Endothelial cell of umbilical vein (primary cell): ENCODE results near the gene CUTA. TPM values are rescaled to one million over a fixed set of nuclear protein-coding genes. Genes with fewer than 3 reads are reported as not detected.

Source experiments
- BruUV-seq: library from RNA; stranded (reverse); fragments of 400-500 nt; replicated peaks from 2 replicates; lab custom pipeline; 2021; lab: Mats Ljungman, UMichigan
- CTCF ChIA-PET: fragments of 300-600, 350-600 bp; sonication (Branson Sonifier 250); formaldehyde crosslinking; loops from one replicate; lab custom pipeline; 2021; ENCODE audit warnings: antibody characterized with exemption, inconsistent platforms; lab: Charles Lee
- POLR2A ChIA-PET: fragments of 300-600, 350-600 bp; sonication (Branson Sonifier 250); formaldehyde crosslinking; loops from one replicate; lab custom pipeline; 2021; ENCODE audit warnings: antibody characterized with exemption, inconsistent platforms; lab: Charles Lee
- DNase-seq: peaks from one replicate; pipeline ENCODE4 v3.0.0-alpha.2; 2011; ENCODE audit warnings: low read depth, low spot score
- FAIRE-seq: peaks from 2 replicates; lab custom pipeline; 2011; peaks lifted over from hg19 to GRCh38; lab: Jason Lieb, UNC
- H2AFZ ChIP-seq: 2 replicates; pipeline ENCODE4 v1.6.0; 2012; ENCODE audit warnings: low read depth, low read length, control low read depth, inconsistent platforms
- H3K27ac ChIP-seq: 2 replicates; pipeline ENCODE4 v1.5.1; 2011; ENCODE audit warnings: low read depth, mild to moderate bottlenecking, control low read depth, low read length, moderate library complexity; ENCODE audit not compliant: insufficient read depth
- H3K27me3 ChIP-seq, 2 experiments: 2 replicates each; pipeline versions ENCODE4 v1.6.0 to v1.6.1; 2011; ENCODE audit warnings: low read length in 2 of 2, mixed read lengths in 1 of 2; ENCODE audit not compliant: control insufficient read depth in 2 of 2, insufficient read depth in 2 of 2
- H3K36me3 ChIP-seq, 2 experiments: 2 replicates in 1 of 2; 3 replicates in 1 of 2; pipeline ENCODE4 v1.5.1; 2011; ENCODE audit warnings: low read length in 2 of 2, mild to moderate bottlenecking in 1 of 2, moderate library complexity in 1 of 2; ENCODE audit not compliant: control insufficient read depth in 2 of 2, insufficient read depth in 2 of 2; ENCODE audit errors: extremely low read depth in 1 of 2
- H3K4me1 ChIP-seq: 3 replicates; pipeline ENCODE4 v1.5.1; 2011; ENCODE audit warnings: mild to moderate bottlenecking, low read length; ENCODE audit not compliant: control insufficient read depth, insufficient read depth; ENCODE audit errors: extremely low read depth
- H3K4me2 ChIP-seq: 2 replicates; pipeline ENCODE4 v1.6.1; 2011; ENCODE audit warnings: low read length, control low read depth, mixed read lengths; ENCODE audit not compliant: insufficient read depth
- H3K4me3 ChIP-seq, 3 experiments: fragments of 200-600 bp in 1 of 3; sonication (generic), shearing (Covaris generic) in 1 of 3; replicated peaks in 1 of 3; 2 replicates each; pipeline ENCODE4 v1.5.1; 2011 to 2016; ENCODE audit warnings: control low read depth in 3 of 3, low read length in 3 of 3, mild to moderate bottlenecking in 2 of 3, inconsistent platforms in 1 of 3, low read depth in 1 of 3, moderate library complexity in 1 of 3; ENCODE audit not compliant: insufficient read depth in 1 of 3
- H3K79me2 ChIP-seq: 2 replicates; pipeline ENCODE4 v1.6.0; 2012; ENCODE audit warnings: low read length, inconsistent platforms; ENCODE audit not compliant: control insufficient read depth, insufficient read depth
- H3K9ac ChIP-seq: replicated peaks from 2 replicates; pipeline ENCODE3; 2011; ENCODE audit warnings: low read length, control low read depth; ENCODE audit not compliant: insufficient read depth; ENCODE audit errors: extremely low read depth
- H3K9me1 ChIP-seq: replicated peaks from 3 replicates; pipeline ENCODE4 v1.6.0; 2011; ENCODE audit warnings: mild to moderate bottlenecking, low read length; ENCODE audit not compliant: control insufficient read depth, insufficient read depth; ENCODE audit errors: extremely low read depth
- H3K9me3 ChIP-seq: replicated peaks from 2 replicates; pipeline ENCODE4 v1.5.1; 2012; ENCODE audit warnings: low read length, inconsistent platforms; ENCODE audit not compliant: control insufficient read depth, insufficient read depth
- H4K20me1 ChIP-seq: replicated peaks from 2 replicates; pipeline ENCODE3; 2011; ENCODE audit warnings: mild to moderate bottlenecking, low read length; ENCODE audit not compliant: control insufficient read depth, insufficient read depth; ENCODE audit errors: extremely low read depth
- FOS ChIP-seq: IDR thresholded peaks from 2 replicates; pipeline ENCODE4 v1.6.1; 2011; ENCODE audit warnings: mild to moderate bottlenecking, low read length, moderate library complexity, borderline replicate concordance; ENCODE audit not compliant: insufficient read depth
- GATA2 ChIP-seq: IDR thresholded peaks from 2 replicates; pipeline ENCODE4 v1.7.0; 2011; ENCODE audit warnings: low read depth, mild to moderate bottlenecking, moderate library complexity, mixed read lengths, low read length; ENCODE audit not compliant: insufficient read length, insufficient read depth
- JUN ChIP-seq: IDR thresholded peaks from 2 replicates; pipeline ENCODE4 v1.6.1; 2011; ENCODE audit warnings: borderline replicate concordance, low read depth; ENCODE audit not compliant: insufficient read length, insufficient read depth
- POLR2AphosphoS5 ChIP-seq: IDR thresholded peaks from 2 replicates; pipeline ENCODE4 v1.6.1; 2012; ENCODE audit warnings: low read depth, mild to moderate bottlenecking, control low read depth, low read length, moderate library complexity; ENCODE audit not compliant: insufficient read depth
- dilution Hi-C: fragments of 300-500 bp; cut with MboI; formaldehyde crosslinking; loops from one replicate; pipeline ENCODE4 v1.15.0; 2019; ENCODE audit warnings: low sequenced_read_pairs; ENCODE audit not compliant: extremely low pct_ligation_motif_present
- intact Hi-C: fragments of 100-400 bp; cut with micrococcal nuclease; formaldehyde crosslinking; loops from one replicate; pipeline ENCODE4 v1.10.0; 2022
- polyA plus RNA-seq, 4 experiments: library from polyadenylated mRNA; depleted of rRNA in 3 of 4; stranded (reverse) in 3 of 4; unstranded in 1 of 4; fragments of >200 nt; gene quantifications; 2 replicates each; pipeline versions ENCODE4 v1.2.1 to v1.2.3, GENCODE V29; 2011 to 2012; ENCODE audit warnings: missing spikeins in 1 of 4
- total RNA-seq: library from RNA; stranded (reverse); gene quantifications from 2 replicates; pipeline ENCODE4 v1.2.3, GENCODE V29; 2021

Gene CUTA
- total and polyA plus RNA-seq, 2 donors (not counting 3 experiments of a cell fraction or from before 2014, with no cell fraction given), result 133 to 202 TPM

DNA sequence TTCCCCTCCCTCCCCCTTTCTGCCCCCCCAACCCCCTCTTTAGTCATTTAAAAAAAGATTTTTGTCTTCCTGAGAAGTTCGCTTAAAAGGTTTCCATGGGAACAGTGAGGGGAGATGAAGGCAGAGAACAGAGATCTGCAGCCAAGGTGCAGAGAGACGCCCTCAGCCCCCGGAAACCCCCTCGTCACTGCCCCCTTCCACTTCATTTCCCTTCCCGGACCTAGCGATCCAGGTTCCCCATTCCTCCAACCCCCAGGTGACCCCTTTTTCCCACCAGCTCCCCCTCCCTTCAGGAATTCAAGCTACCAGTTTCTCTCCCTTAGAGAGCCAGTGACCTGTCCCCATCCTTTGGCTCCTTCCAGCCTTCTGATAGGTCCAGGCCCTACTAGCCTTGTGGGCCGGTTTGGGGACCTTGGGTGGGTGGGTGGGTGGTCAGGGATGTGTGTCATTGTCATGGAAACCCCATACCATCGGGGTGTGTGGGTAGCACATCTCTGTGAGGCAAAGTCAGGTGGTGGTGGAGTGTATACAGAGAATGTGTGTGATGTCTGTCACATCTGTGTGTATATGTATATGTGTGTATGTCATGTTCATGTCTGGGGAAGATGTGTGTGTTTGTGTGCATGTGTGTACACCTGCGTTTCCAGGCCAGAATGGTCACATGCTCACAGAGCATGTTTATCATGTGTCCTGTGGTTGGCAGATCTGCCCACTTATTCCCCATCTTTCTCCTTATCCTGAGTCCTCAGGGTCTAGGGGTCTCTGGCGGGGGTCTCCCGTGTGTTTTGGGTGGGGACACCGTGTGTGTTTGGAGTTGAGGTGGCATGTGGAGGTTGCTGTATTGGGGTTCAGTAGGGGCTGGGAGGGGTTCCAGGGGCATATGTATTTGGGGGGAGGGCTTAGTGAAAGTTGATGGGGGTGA is 8.9 kb upstream of the CUTA start:
- Histone ChIP-seq H3K79me2 (no peaks in the 10 kb centered on the region), H3K4me2 (peak overlapping the region; percentile 66), H3K27me3 (peaks cover 9 to 14% of the 10 kb centered on the region in 2 experiments), H3K9me3 (no peaks in the 10 kb centered on the region), H3K9ac (no peak overlapping the region), H4K20me1 (no peaks in the 10 kb centered on the region), H3K4me3 (peak overlapping the region in 2 of 3 experiments; percentile 54 to 70), H3K9me1 (no peaks in the 10 kb centered on the region), H3K36me3 (no peaks in the 10 kb centered on the region), H2AFZ (peak overlapping the region; percentile 48), H3K27ac (no peak overlapping the region), H3K4me1 (peaks cover 33% of the 10 kb centered on the region)
- intact Hi-C loops (loop anchor here (1.0 to 5.0 kb wide), 3 partner anchors 36 to 155 kb away; partner anchors contain the start of genes BAK1, KIFC1, RPS18 and VPS52), dilution Hi-C loops (no loop called here)
- BruUV-seq, result no TSS peak
- DNase-seq (no peak), FAIRE-seq (peak; percentile 53)
- ChIA-PET POLR2A (interaction anchor here (0.7 to 0.8 kb wide), 2 partner anchors 109 to 1916 kb away, joined by 3 to 6 read pairs; partner anchors contain the start of gene ZBTB22), CTCF (interaction anchor here (0.8 to 2.5 kb wide), 7 partner anchors 10 to 270 kb away, joined by 3 to 15 read pairs (median 5); partner anchors contain the start of genes B3GALT4 and CUTA)
- TF ChIP-seq GATA2 (no peak), JUN (no peak), FOS (no peak), POLR2AphosphoS5 (no peak)
